Cardiac muscle cell (in vitro differentiated cells and primary cell): ENCODE results near the gene MAP1S. TPM values are rescaled to one million over a fixed set of nuclear protein-coding genes. Genes with fewer than 3 reads are reported as not detected.

Source experiments
- DNase-seq, 2 donors: peaks; one replicate each; pipeline versions ENCODE4 v3.0.0 to v3.0.0-alpha.2; 2010 to 2017; ENCODE audit warnings: low read depth in 1 of 2, low spot score in 1 of 2
- H3K27ac ChIP-seq: fragments of 200-600 bp; sonication (generic); 2 replicates; pipeline ENCODE4 v1.5.1; 2016
- H3K27me3 ChIP-seq: fragments of 200-600 bp; sonication (generic); 2 replicates; pipeline ENCODE4 v1.6.0; 2016; ENCODE audit warnings: control low read depth
- H3K36me3 ChIP-seq: fragments of 200-600 bp; sonication (generic); 2 replicates; pipeline ENCODE4 v1.5.1; 2016; ENCODE audit warnings: control low read depth
- H3K4me1 ChIP-seq: fragments of 200-600 bp; sonication (generic); 2 replicates; pipeline ENCODE4 v1.8.1; 2017; ENCODE audit warnings: low read depth, mild to moderate bottlenecking, mixed run types
- H3K4me3 ChIP-seq: fragments of 200-600 bp; sonication (generic); 2 replicates; pipeline ENCODE4 v1.5.1; 2016; ENCODE audit warnings: mild to moderate bottlenecking
- H3K9me3 ChIP-seq: fragments of 200-600 bp; sonication (generic); 2 replicates; pipeline ENCODE4 v1.5.1; 2017; ENCODE audit warnings: low read depth, mild to moderate bottlenecking, control low read depth
- CTCF ChIP-seq: IDR thresholded peaks from 2 replicates; pipeline ENCODE4 v1.5.1; 2012; ENCODE audit warnings: low read depth, mild to moderate bottlenecking, low read length
- polyA plus RNA-seq: library from polyadenylated mRNA; unstranded; fragments of >200 nt; fragmentation: Nextera tagmentation; extraction: Ambion mirVana; gene quantifications from 2 replicates; pipeline ENCODE4 v1.2.1, GENCODE V29; 2016
- total RNA-seq: library from RNA; depleted of rRNA; stranded (reverse); fragments of >200 nt; gene quantifications from 2 replicates; pipeline ENCODE4 v1.2.3, GENCODE V29; 2016

Gene MAP1S
- total and polyA plus RNA-seq, 2 experiments from 2014 or later = 60.4 to 61.7 TPM

GRCh38 chr19:17733127-17733526 lies 13.8 kb downstream of the MAP1S start:
- Histone ChIP-seq H3K36me3 (peaks cover 4% of the 10 kb centered on the region), H3K9me3 (no peaks in the 10 kb centered on the region), H3K4me3 (no peak overlapping the region), H3K27me3 (no peaks in the 10 kb centered on the region), H3K4me1 (no peaks in the 10 kb centered on the region), H3K27ac (no peak overlapping the region)
- TF ChIP-seq CTCF = no peak
- DNase-seq = no peak

- H3K36me3 ChIP-seq = peaks cover 4% of the 10 kb centered on the region
Observed at GRCh38 chr19:17734146-17734545, 14.9 kb downstream of the MAP1S start.

GRCh38 chr19:17735410-17735809 lies 16.1 kb downstream of the MAP1S start:
- Histone ChIP-seq H3K36me3 (peaks cover 4% of the 10 kb centered on the region), H3K27ac (no peak overlapping the region), H3K4me3 (no peak overlapping the region), H3K27me3 (no peaks in the 10 kb centered on the region), H3K4me1 (no peaks in the 10 kb centered on the region), H3K9me3 (no peaks in the 10 kb centered on the region)
- no peak for DNase-seq
- TF ChIP-seq CTCF = no peak

More at GRCh38 chr19:17734146-17734545, 14.9 kb downstream of the MAP1S start:
- H3K9me3 ChIP-seq = no peaks in the 10 kb centered on the region
- H3K27me3 ChIP-seq = no peaks in the 10 kb centered on the region
- DNase-seq = no peak
- no peaks in the 10 kb centered on the region for H3K4me1 ChIP-seq
- H3K27ac ChIP-seq = no peak overlapping the region
- no peak overlapping the region for H3K4me3 ChIP-seq
- TF ChIP-seq CTCF = no peak

- H3K4me1 ChIP-seq = no peaks in the 10 kb centered on the region
- H3K27ac ChIP-seq = no peak overlapping the region
- no peak for DNase-seq
- H3K27me3 ChIP-seq = no peaks in the 10 kb centered on the region
- H3K9me3 ChIP-seq = no peaks in the 10 kb centered on the region
- H3K4me3 ChIP-seq = no peak overlapping the region
- TF ChIP-seq CTCF = no peak
- peaks cover 4% of the 10 kb centered on the region for H3K36me3 ChIP-seq
Observed at GRCh38 chr19:17737690-17738153, 18.4 kb downstream of the MAP1S start.

GRCh38 chr19:17739121-17739875 lies 20.0 kb downstream of the MAP1S start:
- H3K4me1 ChIP-seq = no peaks in the 10 kb centered on the region
- H3K27ac ChIP-seq = peak overlapping the region; percentile 28
- peak in 1 of 2 donors; percentile 53 for DNase-seq

More at GRCh38 chr19:17739121-17739875, 20.0 kb downstream of the MAP1S start:
- no peaks in the 10 kb centered on the region for H3K9me3 ChIP-seq
- no peak overlapping the region for H3K4me3 ChIP-seq
- H3K36me3 ChIP-seq = peaks cover 4% of the 10 kb centered on the region
- H3K27me3 ChIP-seq = no peaks in the 10 kb centered on the region
- TF ChIP-seq CTCF = no peak
